ENCODE results near the gene YPEL2. TPM values are rescaled to one million over a fixed set of nuclear protein-coding genes. Genes with fewer than 3 reads are reported as not detected.

Gene YPEL2
- total RNA-seq, 4 donors from 2014 or later = 35.5 to 47.1 (median 40.6) TPM

DNA sequence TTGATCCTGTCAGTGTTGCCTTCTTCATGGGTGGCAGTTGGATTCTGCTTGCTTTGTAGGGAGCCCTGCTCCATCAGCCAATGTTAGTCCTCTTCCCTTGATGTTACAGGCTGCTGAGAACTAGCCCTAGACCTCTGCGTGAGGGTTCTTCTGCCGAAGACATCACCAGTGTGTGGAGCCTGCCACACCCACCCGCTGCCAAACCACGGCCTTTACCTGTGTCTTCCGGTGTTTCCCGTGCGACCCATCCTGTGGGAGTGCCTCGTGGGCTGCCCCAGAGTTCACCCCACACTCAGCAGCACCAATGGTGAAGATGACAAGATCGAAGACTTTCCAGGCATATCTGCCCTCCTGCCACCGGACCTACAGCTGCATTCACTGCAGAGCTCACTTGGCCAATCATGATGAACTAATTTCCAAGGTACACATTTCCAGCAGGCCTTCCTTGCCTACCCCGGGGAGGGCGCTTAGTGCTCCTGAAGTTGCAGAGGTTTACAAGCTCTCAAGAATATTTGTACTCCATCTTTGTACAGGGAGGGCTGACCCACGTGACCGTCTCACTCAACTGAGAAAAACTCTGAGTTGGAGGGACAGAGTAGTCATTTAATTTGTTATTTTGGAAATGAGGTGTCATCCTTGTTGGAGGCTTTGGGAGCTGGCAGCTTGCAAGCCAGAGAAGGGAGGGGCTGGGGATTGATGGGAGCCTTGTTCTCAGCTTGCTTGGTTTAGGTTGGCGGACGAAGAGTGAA is 21.8 kb downstream of the YPEL2 start:
- Histone ChIP-seq H3K9me3 (no peaks in the 10 kb centered on the region), H3K4me3 (no peak overlapping the region), H3K36me3 (peaks cover 0 to 14% of the 10 kb centered on the region in 2 donors), H3K27me3 (no peaks in the 10 kb centered on the region), H3K4me1 (peaks cover 3 to 98% (median 36%) of the 10 kb centered on the region in 3 donors), H3K27ac (peak overlapping the region in 2 of 4 donors; percentile 29 to 72)
- ATAC-seq = no peak
- 94 to 100% methylated on average over 1 to 2 of the region's 16 CpGs for WGBS, 2 donors (ENCODE audit: low coverage in 1 of 2)
- no peak for TF ChIP-seq POLR2AphosphoS5 (IDR thresholded peaks at IDR 0.05)
- TF ChIP-seq CTCF (IDR thresholded peaks at IDR 0.05) = no peak
- no peak for TF ChIP-seq POLR2A (IDR thresholded peaks at IDR 0.05)
- TF ChIP-seq EP300 (IDR thresholded peaks at IDR 0.05) = no peak

DNA sequence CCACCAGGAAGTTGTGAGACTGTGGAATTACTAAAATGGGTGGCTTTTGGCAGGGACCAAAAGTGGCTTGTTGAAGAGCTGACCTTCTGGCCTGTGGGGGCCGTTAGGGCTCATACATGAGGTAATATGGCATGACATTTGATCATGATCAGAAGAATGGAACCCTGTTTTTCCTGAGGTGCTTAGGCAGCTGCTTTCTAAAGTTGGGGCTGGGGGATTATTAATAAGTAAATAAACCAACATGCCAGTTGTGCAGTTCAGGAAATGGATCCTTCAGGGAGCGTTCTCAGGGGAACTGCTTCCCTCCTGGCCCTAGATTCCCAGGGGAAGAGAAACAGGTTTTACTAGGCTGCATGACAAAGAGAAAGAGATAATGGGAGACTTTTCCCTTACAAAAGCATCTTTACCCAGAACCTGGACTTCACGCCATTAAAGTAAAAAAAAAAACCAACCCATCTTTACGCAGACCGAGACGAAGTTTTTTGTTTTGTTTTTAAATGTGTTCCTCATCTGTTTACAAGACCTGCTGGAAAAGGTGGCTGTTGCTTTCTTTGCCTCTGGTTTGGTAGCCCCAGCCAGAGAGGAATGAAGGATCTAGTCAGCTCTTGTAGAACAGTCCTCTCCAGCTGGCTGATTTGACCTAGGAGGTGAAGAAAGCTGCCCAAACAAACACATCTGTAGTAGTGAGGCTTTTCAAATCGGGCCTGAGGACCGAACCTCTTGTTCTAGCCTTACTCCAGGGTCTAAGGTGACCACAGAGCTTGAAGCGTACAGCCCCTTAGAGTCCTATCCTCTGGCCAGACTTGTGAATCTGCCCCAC is 22.7 kb downstream of the YPEL2 start:
- peaks cover 0 to 14% of the 10 kb centered on the region in 2 donors for H3K36me3 ChIP-seq
- no peak overlapping the region for H3K4me3 ChIP-seq
- no peak for ATAC-seq
- no peaks in the 10 kb centered on the region for H3K9me3 ChIP-seq
- H3K4me1 ChIP-seq = peaks cover 3 to 100% (median 35%) of the 10 kb centered on the region in 3 donors
- whole genome bisulfite sequencing, 2 donors (ENCODE audit: low coverage in 1 of 2) = 65 to 70% methylated on average over 9 of the region's 9 CpGs
- H3K27me3 ChIP-seq = no peaks in the 10 kb centered on the region
- TF ChIP-seq POLR2AphosphoS5 (IDR thresholded peaks at IDR 0.05) = no peak
- TF ChIP-seq EP300 (IDR thresholded peaks at IDR 0.05) = no peak
- no peak for TF ChIP-seq CTCF (IDR thresholded peaks at IDR 0.05)
- no peak for TF ChIP-seq POLR2A (IDR thresholded peaks at IDR 0.05)
- H3K27ac ChIP-seq = peak overlapping the region in 3 of 4 donors; percentile 29 to 72 (median 54)

GRCh38 chr17:59355030-59355701 is 23.7 kb downstream of the YPEL2 start:
- 73 to 76% methylated on average over 3 to 4 of the region's 4 CpGs for WGBS, 2 donors (ENCODE audit: low coverage in 1 of 2)
- H3K9me3 ChIP-seq = no peaks in the 10 kb centered on the region
- H3K27ac ChIP-seq = peak overlapping the region in 3 of 4 donors; percentile 54 to 83 (median 72)
- no peak for TF ChIP-seq POLR2A (IDR thresholded peaks at IDR 0.05)
- no peak for TF ChIP-seq POLR2AphosphoS5 (IDR thresholded peaks at IDR 0.05)
- no peak for TF ChIP-seq CTCF (IDR thresholded peaks at IDR 0.05)
- TF ChIP-seq EP300 (IDR thresholded peaks at IDR 0.05) = no peak
- ATAC-seq = no peak
- peaks cover 3 to 100% (median 29%) of the 10 kb centered on the region in 3 donors for H3K4me1 ChIP-seq
- H3K4me3 ChIP-seq = no peak overlapping the region
- peaks cover 0 to 14% of the 10 kb centered on the region in 2 donors for H3K36me3 ChIP-seq
- no peaks in the 10 kb centered on the region for H3K27me3 ChIP-seq

- H3K4me1 ChIP-seq = peaks cover 3 to 100% (median 29%) of the 10 kb centered on the region in 3 donors
- 60 to 78% methylated on average over 3 to 4 of the region's 4 CpGs for WGBS, 2 donors (ENCODE audit: low coverage in 1 of 2)
- ATAC-seq = no peak
- H3K27me3 ChIP-seq = no peaks in the 10 kb centered on the region
- H3K4me3 ChIP-seq = no peak overlapping the region
- H3K27ac ChIP-seq = peak overlapping the region in 3 of 4 donors; percentile 54 to 83 (median 72)
- peaks cover 0 to 14% of the 10 kb centered on the region in 2 donors for H3K36me3 ChIP-seq
- TF ChIP-seq CTCF (IDR thresholded peaks at IDR 0.05) = no peak
- TF ChIP-seq EP300 (IDR thresholded peaks at IDR 0.05) = no peak
- TF ChIP-seq POLR2A (IDR thresholded peaks at IDR 0.05) = no peak
- no peak for TF ChIP-seq POLR2AphosphoS5 (IDR thresholded peaks at IDR 0.05)
- H3K9me3 ChIP-seq = no peaks in the 10 kb centered on the region
Observed at GRCh38 chr17:59355702-59356325, 24.4 kb downstream of the YPEL2 start.
